SK-N-DZ (cell line): Measurements from ENCODE around the gene ZNF367. TPM values are rescaled to one million over a fixed set of nuclear protein-coding genes. Genes with fewer than 3 reads are reported as not detected.
A peak's percentile ranks its signal among the peaks of the same experiment; 100 is the strongest.

Experiments used
- DNase-seq: peaks from one replicate; pipeline ENCODE4 v3.0.0-alpha.2; 2015; ENCODE audit warnings: low spot score
- polyA plus RNA-seq, 2 experiments: library from polyadenylated mRNA; depleted of rRNA; stranded (reverse); fragments of >200 nt; gene quantifications; 2 replicates each; pipeline ENCODE4 v1.2.3, GENCODE V29; 2014

The ZNF367 gene
- polyA plus RNA-seq (2014; cell fraction: cytosol; rRNA removed) = 10.9 and 15.7 TPM in 2 replicates
- polyA plus RNA-seq (2014; cell fraction: nucleus; rRNA removed) = 20.0 and 23.0 TPM in 2 replicates

- peak; percentile 96 for DNase-seq
Measured at GRCh38 chr9:96418083-96418919, at the start of gene ZNF367. Gene ZNF367 (minus strand): TSS chr9:96418370. CDS start chr9:96418032, 338 bp downstream.

GRCh38 chr9:96467784-96468183 is 49.6 kb upstream of the ZNF367 start:
- DNase-seq = no peak

GRCh38 chr9:96464426-96464825 is 46.3 kb upstream of the ZNF367 start:
- no peak for DNase-seq

- DNase-seq = no peak
Measured at GRCh38 chr9:96462541-96462940, 44.4 kb upstream of the ZNF367 start.

- DNase-seq = no peak
Measured at GRCh38 chr9:96461336-96461735, 43.2 kb upstream of the ZNF367 start.

GRCh38 chr9:96460882-96461281 is 42.7 kb upstream of the ZNF367 start:
- DNase-seq = no peak

- no peak for DNase-seq
Measured at GRCh38 chr9:96460470-96460869, 42.3 kb upstream of the ZNF367 start.

GRCh38 chr9:96459268-96460007 is 41.3 kb upstream of the ZNF367 start:
- no peak for DNase-seq

- DNase-seq = no peak
Measured at GRCh38 chr9:96458226-96458625, 40.1 kb upstream of the ZNF367 start.

- no peak for DNase-seq
Measured at GRCh38 chr9:96457266-96457665, 39.1 kb upstream of the ZNF367 start.

- DNase-seq = no peak
Measured at GRCh38 chr9:96453625-96454024, 35.5 kb upstream of the ZNF367 start.

- peak; percentile 15 for DNase-seq
Measured at GRCh38 chr9:96450613-96451528, 32.7 kb upstream of the ZNF367 start.

GRCh38 chr9:96449845-96450612 is 31.9 kb upstream of the ZNF367 start, which contains the start of gene HABP4:
Gene HABP4 (plus strand): TSS chr9:96450169. CDS start chr9:96450280, 111 bp downstream.
- peak; percentile 90 for DNase-seq

GRCh38 chr9:96449523-96449844 is 31.3 kb upstream of the ZNF367 start:
- DNase-seq = no peak

GRCh38 chr9:96448546-96449170 is 30.5 kb upstream of the ZNF367 start:
- DNase-seq = no peak

GRCh38 chr9:96447406-96447805 is 29.2 kb upstream of the ZNF367 start:
- no peak for DNase-seq

- no peak for DNase-seq
Measured at GRCh38 chr9:96442491-96442890, 24.3 kb upstream of the ZNF367 start.

- peak; percentile 49 for DNase-seq
Measured at GRCh38 chr9:96441798-96442445, 23.8 kb upstream of the ZNF367 start.

GRCh38 chr9:96440671-96441199 is 22.6 kb upstream of the ZNF367 start:
- DNase-seq = no peak

GRCh38 chr9:96437454-96437853 is 19.3 kb upstream of the ZNF367 start:
- no peak for DNase-seq
